Medulla oblongata (tissue), 1 donor: Measurements from ENCODE around the gene PCGF3.
"Not testable (repeated sequence)": the region's sequence is repeated elsewhere in the genome, so short reads cannot be mapped to it uniquely, and the experiment has no call there.

ENCODE experiments used
- DNase-seq: peaks from one replicate; pipeline ENCODE4 v3.0.0-alpha.2; 2015; ENCODE audit errors: extremely low spot score

PCGF3 gene

DNA sequence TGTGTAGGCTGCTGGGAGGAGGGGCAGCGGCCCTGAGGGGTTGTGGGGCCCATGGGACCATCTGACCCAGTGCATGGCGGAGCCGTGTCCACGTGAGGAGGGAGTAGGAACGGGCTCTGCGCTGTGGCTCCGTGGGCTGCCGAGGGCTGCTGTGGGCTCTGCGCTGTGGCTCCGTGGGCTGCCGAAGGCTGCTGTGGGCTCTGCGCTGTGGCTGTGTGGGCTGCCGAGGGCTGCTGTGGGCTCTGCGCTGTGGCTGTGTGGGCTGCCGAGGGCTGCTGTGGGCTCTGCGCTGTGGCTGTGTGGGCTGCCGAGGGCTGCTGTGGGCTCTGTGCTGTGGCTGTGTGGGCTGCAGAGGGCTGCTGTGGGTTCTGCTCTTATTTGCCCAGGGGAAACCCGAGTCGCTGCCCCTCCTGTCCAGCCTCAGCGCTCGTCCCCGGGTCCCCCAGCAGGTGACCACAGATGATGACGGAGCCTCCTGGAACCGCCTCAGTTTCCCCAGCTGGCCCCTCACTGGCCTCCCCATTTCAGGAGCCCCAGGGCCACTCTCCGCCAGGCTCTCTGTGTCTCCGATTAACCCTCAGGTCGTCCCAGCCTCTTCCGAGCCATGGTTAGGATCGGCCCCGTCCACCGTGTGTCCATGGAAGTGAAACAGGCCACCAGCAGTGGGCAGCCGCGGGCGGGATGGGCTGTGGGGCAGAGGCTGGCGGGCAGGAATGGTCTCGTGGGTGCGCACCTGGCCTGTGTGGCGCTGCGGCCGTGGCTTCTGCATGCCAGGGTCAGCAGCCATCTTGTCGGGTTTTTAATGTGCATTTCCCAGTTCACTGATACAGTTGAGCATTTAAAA is 20.0 kb downstream of the PCGF3 start:
- no peak for DNase-seq

GRCh38 chr4:726235-726787 is 20.7 kb downstream of the PCGF3 start:
- no peak for DNase-seq

DNA sequence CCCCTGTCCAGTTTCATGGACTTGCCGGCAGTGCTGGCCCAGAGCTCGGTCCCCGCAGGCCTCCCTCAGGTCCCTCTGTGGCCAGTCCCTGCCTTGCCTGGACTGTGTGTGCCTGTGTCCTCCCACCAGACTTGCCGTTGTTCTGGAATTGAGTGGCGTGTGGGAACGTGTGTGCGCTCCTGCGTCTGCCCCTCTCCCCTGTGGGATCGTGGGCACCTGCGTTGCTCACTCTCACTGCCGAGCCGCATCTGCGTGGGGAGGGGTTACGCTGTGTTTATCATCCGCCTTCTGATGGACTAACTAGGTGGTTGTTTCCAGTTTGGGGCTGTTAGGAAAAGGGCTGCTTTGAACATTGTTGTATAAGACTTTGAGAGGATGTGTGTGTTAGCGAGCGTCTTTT is 21.2 kb downstream of the PCGF3 start:
- DNase-seq, result no peak

DNA sequence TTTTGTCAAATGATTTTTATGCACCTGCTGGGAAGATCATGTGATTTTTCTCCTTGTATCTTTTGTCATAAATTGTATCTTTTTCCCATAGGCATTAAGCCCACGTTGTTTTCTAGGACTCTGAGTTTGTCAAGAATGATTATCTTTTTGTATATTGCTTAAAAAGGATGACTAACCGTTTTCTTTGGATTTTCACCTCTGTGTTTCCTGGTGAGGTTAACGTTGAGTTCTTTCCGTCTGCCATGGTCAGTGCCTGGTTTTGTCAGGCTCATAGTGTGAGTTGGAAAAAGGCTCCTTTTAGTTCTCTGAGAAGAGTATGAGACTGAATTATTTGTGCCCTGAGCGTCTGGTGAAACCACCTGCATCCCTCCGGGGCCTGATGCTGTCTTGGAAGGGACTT is 21.9 kb downstream of the PCGF3 start:
- no peak for DNase-seq

- no peak for DNase-seq
These were observed 24.0 kb downstream of the PCGF3 start for GRCh38 chr4:729336-730315.

- DNase-seq, result no peak
These were observed 24.9 kb downstream of the PCGF3 start for GRCh38 chr4:730511-730910.

- DNase-seq, result not testable (repeated sequence)
These were observed 25.6 kb downstream of the PCGF3 start for GRCh38 chr4:730946-731904.

GRCh38 chr4:731954-732353 is 26.3 kb downstream of the PCGF3 start:
- not testable (repeated sequence) for DNase-seq

DNA sequence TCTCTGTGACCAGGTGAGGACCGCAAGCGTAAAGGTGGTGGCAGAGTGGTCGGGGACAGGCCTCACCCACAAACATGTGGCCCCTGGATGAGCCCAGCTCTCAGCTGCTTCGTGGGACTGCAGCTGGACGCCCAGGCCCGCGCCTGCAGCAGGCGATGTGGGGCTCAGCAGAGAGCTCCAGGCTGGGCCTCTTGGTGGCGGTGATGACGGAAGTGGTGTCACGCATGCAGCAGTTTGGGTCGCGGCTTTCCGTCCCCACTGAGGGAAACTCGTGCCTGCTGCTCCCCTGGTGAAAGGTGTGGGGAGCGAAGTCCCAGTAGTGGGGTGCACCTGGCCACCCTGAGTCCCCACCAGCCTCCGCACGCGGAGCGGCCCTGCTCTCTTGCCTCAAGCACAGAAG is 26.9 kb downstream of the PCGF3 start:
- no peak for DNase-seq

DNA sequence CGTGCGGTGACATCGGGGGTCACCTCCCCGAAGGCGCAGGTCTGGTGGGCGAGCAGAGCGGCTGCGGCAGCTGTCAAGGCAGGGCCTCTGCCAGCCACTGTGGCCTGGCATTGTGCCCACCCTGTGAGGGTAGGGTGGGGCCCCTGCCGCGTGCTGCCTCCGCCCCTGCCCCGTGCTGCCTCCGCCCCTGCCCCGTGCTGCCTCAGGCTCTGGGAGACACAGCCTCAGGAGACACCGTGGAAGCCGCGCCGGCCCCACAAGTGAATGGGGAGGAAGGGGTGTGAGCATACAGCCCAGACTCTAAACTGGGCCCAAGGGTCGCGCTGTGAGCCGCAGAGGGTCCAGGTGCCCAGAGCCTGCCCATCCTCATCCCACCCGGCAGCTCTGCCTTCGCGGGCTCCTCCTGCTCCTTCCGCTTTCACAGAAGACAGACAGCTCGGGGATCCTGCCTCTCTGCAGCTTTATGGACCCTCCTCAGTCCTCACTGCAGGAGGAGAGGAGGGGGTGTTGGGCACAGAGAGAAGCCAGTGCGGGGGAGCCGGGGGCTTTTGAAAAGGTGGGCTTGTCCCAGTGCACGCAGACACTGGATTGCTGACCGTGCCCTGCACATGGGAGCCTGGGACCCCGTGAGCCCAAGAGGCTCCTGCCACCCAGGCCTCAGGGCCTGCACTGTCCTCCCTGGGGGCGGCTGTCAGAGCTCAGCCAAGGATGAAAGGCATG is 27.4 kb downstream of the PCGF3 start:
- no peak for DNase-seq

DNA sequence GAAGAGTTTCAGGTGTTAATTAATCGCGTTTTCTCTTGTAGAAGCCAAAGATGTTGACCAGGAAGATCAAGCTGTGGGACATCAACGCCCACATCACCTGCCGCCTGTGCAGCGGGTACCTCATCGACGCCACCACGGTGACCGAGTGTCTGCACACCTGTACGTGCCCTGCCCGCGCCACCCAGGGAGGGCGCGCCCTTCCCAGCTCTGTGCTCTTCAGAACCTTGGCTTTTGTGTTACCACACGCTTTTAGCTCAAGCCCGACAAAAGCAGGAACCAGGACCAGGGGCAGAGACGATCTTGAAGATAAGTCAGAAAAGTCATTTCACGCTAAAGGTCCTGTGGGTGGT is 28.0 kb downstream of the PCGF3 start:
- no peak for DNase-seq

DNA sequence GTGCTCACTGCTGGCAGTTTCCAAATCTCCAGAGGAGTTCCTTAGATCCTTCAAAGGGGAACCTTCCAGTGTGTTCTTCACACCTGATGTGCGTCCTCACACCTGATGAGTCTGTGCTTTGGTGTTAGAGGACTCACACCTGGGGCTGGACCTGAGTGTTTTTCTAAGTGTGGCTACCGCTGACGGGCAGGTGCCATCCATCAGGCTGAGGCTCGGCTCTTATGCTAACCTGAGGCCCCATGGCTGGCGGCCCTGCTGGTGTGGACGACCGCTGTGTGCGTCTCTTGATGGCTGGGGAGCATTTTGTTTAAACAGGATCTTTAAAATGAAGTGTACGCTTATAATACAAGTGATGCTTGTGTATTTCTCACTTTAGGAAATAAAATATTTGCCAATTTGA is 28.4 kb downstream of the PCGF3 start:
- DNase-seq, result no peak

DNA sequence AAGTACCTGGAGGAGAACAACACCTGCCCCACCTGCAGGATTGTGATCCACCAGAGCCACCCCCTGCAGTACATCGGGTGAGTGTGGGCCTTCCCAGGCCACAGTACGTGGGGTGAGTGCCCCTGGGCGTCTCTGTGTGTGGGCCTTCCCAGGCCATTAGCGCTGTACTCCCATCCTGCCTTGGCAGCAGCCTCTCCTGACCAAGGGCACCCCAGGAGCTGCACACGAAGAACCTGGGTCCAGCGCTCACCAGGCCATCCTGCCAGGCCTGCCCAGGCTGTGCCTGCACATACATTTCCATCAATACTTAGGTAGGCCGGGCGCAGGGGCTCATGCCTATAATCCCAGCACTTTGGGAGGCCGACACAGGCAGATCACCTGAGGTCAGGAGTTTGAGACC is 29.3 kb downstream of the PCGF3 start:
- DNase-seq, result no peak

GRCh38 chr4:735583-735982 is 30.0 kb downstream of the PCGF3 start:
- DNase-seq, result no peak

DNA sequence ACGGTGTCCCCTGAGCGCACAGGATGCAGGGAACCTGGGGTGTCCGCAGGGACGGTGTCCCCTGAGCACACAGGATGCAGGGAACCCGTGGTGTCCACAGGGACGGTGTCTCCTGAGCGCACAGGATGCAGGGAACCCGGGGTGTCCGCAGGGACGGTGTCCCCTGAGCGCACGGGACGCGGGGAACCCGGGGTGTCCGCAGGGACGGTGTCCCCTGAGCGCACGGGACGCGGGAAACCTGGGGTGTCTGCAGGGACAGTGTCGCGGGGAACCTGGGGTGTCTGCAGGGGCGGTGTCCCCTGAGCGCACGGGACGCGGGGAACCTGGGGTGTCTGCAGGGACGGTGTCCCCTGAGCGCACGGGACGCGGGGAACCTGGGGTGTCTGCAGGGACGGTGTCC is 30.9 kb downstream of the PCGF3 start:
- not testable (repeated sequence) for DNase-seq

- no peak for DNase-seq
These were observed 33.2 kb downstream of the PCGF3 start for GRCh38 chr4:738781-739280.

DNA sequence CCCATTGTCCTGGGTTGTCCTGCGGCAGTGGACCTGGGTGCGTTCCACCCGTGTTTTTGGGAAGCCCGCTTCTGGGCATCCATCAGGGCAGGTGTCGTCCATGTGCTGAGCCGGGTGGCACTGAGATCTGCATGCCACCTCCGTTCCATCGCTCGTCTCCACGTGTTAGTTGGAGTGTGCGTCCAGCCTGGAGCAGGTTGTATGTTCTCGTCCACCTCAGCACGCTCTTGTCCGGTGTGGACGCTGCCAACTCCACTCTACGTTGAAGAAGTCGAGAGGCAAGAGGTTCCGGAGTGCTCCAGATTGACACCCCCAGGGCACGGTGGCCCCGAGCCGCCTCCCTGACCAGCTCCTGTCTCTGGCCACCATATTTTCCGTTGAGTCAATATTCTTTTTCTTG is 33.9 kb downstream of the PCGF3 start:
- DNase-seq, result no peak

DNA sequence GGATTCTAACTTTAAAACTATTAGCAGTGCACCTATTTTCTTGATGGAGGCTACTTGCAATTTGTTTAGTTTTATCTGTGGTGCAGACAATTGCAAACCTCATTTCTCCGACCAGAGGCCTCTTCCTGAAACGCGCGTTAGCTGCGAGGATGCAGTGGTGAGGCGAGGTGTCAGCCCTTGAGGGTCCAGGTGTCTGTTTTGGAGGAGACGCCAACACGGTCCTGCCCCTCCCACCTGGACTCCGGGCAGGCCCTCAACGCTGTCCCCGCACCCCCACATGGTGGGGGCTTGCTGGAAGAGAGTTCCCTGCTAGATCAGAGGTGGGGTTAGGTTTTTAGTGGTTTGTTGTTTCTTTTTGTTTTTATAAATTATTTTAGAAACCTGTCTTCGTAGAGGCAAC is 34.4 kb downstream of the PCGF3 start:
- DNase-seq, result no peak

DNA sequence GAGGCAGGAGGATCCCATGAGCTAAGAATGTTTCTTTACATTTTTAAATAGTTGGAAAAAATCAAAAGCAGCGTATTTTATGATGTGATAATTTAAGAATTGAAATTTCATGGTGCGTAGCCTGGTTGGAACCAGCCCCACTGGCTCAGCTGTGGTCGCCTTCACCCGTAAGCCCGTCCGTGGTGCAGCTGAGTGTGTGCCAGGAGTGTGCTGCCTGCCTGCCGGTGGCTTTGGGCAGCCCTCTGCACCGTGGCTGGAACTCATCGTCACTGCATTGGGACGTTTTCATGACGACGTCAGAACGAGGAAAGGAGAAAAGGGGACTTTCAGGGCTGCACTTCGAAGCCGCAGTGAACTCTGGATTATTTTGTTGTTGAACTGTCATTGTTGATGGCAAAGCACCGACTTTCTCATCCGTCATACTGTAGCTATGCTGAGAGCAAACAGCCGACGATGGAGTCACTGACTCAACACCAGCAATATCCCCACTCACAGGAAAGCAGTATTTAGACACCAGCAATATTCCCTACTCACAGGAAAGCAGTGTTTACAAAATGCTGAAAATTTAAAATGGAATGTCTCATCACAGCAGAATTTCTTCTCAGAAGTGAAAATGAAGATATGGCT is 35.1 kb downstream of the PCGF3 start:
- DNase-seq, result no peak
